ENCODE results near the gene ATXN7L1. TPM values are rescaled to one million over a fixed set of nuclear protein-coding genes. Genes with fewer than 3 reads are reported as not detected.

Gene ATXN7L1
- polyA plus RNA-seq, 1 of the 3 experiments (the other 2 are of a cell fraction), result 6.0 TPM

DNA sequence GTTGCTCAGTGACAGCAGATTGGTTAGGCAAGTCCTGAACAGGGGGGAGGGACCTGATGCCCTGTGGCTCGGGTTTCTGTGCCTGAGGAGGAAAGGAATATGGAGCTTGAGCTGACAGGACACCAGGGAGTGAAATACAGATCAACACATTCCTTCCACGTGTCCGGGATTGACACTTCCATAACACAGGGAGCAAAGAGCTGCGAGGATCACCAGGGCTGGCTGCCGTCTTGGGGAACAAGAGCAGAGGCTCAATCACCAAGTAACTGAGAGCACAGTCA, 258.4 kb downstream of the ATXN7L1 start (continued):
- TF ChIP-seq, protein P1, sequence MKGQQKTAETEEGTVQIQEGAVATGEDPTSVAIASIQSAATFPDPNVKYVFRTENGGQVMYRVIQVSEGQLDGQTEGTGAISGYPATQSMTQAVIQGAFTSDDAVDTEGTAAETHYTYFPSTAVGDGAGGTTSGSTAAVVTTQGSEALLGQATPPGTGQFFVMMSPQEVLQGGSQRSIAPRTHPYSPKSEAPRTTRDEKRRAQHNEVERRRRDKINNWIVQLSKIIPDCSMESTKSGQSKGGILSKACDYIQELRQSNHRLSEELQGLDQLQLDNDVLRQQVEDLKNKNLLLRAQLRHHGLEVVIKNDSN (IDR thresholded peaks at IDR 0.05; ENCODE audit: borderline replicate concordance, low read depth), result no peak
- TF ChIP-seq, protein P2, sequence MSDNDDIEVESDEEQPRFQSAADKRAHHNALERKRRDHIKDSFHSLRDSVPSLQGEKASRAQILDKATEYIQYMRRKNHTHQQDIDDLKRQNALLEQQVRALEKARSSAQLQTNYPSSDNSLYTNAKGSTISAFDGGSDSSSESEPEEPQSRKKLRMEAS (IDR thresholded peaks at IDR 0.05; ENCODE audit: low read depth), result no peak
- TF ChIP-seq CHD2 (IDR thresholded peaks at IDR 0.05; ENCODE audit: low read length, partially characterized antibody), result no peak
- TF ChIP-seq RXRA (IDR thresholded peaks at IDR 0.05; ENCODE audit: borderline replicate concordance, low read depth), result no peak
- TF ChIP-seq TCF12 (IDR thresholded peaks at IDR 0.05), result no peak

DNA sequence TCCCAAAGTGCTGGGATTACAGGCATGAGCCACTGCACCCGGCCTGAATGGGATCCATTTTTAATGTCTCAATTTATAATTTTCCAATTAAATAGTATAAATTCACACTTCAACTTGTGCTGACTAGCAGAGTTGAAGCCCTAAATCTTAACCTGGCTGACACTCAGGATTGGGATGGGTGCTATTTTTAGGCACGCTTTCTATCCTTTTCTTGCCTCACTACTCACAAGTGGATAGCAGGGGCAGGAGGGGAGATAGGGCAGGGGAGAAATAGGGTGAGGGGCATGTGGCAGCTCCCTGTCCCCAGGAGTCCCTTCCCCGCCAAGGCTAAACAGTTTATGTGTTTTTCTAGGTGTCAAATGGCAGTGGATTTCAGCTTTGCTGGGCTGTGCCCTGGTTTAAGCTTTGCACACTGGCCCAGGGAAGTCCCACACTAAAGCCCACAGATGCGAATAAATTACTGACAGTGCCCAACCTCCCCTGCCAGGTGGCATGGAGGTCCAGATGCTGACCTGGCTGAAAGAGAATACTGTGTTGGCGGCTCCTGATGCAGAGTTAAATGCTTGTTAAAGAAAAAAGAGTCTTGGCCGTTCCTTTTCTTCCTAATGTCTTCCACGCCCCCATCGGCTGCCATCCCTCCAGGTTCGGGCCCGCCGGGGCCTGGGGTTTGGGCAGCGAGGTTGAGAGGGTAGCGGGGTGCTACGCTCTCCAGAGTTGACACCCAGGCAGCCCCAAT, 259.0 kb downstream of the ATXN7L1 start:
- no peak for DNase-seq
- ChIA-PET POLR2A (no interaction called here), CTCF (interaction anchor here (1.1 to 1.7 kb wide), 3 partner anchors 9 to 28 kb away, joined by 3 to 4 read pairs (median 4); no protein-coding TSS in a partner anchor)
- H3K4me1 ChIP-seq (ENCODE audit: control insufficient read depth in 1 of 2, insufficient read depth in 2 of 2, low read depth in 1 of 2, low read length in 1 of 2), result peaks cover 0 to 18% of the 10 kb centered on the region in 2 experiments; a peak in 1 of 4 replicates
- H2AFZ ChIP-seq (ENCODE audit: low read depth), result no peak overlapping the region
- no peaks in the 10 kb centered on the region for H4K20me1 ChIP-seq (ENCODE audit: insufficient read depth)
- H3K79me2 ChIP-seq (ENCODE audit: insufficient read depth), result no peaks in the 10 kb centered on the region
- H3K9me2 ChIP-seq, result no peaks in the 10 kb centered on the region
- no peaks in the 10 kb centered on the region for H3F3A ChIP-seq (replicated peaks; ENCODE audit: insufficient read depth)
- H3K9ac ChIP-seq, result no peak overlapping the region
- peaks cover 3 to 14% of the 10 kb centered on the region in 2 experiments for H3K36me3 ChIP-seq (replicated peaks in 1 of 2; ENCODE audit: control insufficient read depth in 1 of 2, insufficient read depth in 2 of 2, low read length in 1 of 2)
- no peak for TF ChIP-seq EZH2phosphoT487 (IDR thresholded peaks at IDR 0.05; ENCODE audit: borderline replicate concordance, low read depth)
- no peak for TF ChIP-seq RFX5 (IDR thresholded peaks at IDR 0.05; ENCODE audit: low read length)
- TF ChIP-seq TEAD4 (IDR thresholded peaks at IDR 0.05; ENCODE audit: borderline replicate concordance, insufficient read depth), result no peak
- TF ChIP-seq, protein P1 (IDR thresholded peaks at IDR 0.05; ENCODE audit: borderline replicate concordance, low read depth), result no peak
- TF ChIP-seq, protein P3, sequence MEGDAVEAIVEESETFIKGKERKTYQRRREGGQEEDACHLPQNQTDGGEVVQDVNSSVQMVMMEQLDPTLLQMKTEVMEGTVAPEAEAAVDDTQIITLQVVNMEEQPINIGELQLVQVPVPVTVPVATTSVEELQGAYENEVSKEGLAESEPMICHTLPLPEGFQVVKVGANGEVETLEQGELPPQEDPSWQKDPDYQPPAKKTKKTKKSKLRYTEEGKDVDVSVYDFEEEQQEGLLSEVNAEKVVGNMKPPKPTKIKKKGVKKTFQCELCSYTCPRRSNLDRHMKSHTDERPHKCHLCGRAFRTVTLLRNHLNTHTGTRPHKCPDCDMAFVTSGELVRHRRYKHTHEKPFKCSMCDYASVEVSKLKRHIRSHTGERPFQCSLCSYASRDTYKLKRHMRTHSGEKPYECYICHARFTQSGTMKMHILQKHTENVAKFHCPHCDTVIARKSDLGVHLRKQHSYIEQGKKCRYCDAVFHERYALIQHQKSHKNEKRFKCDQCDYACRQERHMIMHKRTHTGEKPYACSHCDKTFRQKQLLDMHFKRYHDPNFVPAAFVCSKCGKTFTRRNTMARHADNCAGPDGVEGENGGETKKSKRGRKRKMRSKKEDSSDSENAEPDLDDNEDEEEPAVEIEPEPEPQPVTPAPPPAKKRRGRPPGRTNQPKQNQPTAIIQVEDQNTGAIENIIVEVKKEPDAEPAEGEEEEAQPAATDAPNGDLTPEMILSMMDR (IDR thresholded peaks at IDR 0.05), result no peak
- TF ChIP-seq, protein P2 (IDR thresholded peaks at IDR 0.05; ENCODE audit: low read depth), result no peak
- TF ChIP-seq GATA2 (CRISPR knock-in tag; IDR thresholded peaks at IDR 0.05), result no peak
- no peak for TF ChIP-seq CHD2 (IDR thresholded peaks at IDR 0.05; ENCODE audit: low read length, partially characterized antibody)
- no peak for TF ChIP-seq FOXM1 (IDR thresholded peaks at IDR 0.05; ENCODE audit: low read depth)
- no peak for TF ChIP-seq MEF2A (IDR thresholded peaks at IDR 0.05; ENCODE audit: borderline replicate concordance, low read depth)
- TF ChIP-seq RCOR1 (IDR thresholded peaks at IDR 0.05; ENCODE audit: low read length), result no peak
- TF ChIP-seq, protein P4, sequence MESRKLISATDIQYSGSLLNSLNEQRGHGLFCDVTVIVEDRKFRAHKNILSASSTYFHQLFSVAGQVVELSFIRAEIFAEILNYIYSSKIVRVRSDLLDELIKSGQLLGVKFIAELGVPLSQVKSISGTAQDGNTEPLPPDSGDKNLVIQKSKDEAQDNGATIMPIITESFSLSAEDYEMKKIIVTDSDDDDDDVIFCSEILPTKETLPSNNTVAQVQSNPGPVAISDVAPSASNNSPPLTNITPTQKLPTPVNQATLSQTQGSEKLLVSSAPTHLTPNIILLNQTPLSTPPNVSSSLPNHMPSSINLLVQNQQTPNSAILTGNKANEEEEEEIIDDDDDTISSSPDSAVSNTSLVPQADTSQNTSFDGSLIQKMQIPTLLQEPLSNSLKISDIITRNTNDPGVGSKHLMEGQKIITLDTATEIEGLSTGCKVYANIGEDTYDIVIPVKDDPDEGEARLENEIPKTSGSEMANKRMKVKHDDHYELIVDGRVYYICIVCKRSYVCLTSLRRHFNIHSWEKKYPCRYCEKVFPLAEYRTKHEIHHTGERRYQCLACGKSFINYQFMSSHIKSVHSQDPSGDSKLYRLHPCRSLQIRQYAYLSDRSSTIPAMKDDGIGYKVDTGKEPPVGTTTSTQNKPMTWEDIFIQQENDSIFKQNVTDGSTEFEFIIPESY (IDR thresholded peaks at IDR 0.05; ENCODE audit: borderline replicate concordance, low read depth), result no peak
- no peak for TF ChIP-seq ELF1 (IDR thresholded peaks at IDR 0.05)
- TF ChIP-seq, protein P5, sequence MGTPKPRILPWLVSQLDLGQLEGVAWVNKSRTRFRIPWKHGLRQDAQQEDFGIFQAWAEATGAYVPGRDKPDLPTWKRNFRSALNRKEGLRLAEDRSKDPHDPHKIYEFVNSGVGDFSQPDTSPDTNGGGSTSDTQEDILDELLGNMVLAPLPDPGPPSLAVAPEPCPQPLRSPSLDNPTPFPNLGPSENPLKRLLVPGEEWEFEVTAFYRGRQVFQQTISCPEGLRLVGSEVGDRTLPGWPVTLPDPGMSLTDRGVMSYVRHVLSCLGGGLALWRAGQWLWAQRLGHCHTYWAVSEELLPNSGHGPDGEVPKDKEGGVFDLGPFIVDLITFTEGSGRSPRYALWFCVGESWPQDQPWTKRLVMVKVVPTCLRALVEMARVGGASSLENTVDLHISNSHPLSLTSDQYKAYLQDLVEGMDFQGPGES (IDR thresholded peaks at IDR 0.05; ENCODE audit: low read depth, low read length), result no peak
- no peak for TF ChIP-seq FOXJ3 (CRISPR knock-in tag; IDR thresholded peaks at IDR 0.05)
- no peak for TF ChIP-seq POLR2AphosphoS5 (IDR thresholded peaks at IDR 0.05; ENCODE audit: low read depth, low read length)
- no peak for TF ChIP-seq GABPA (IDR thresholded peaks at IDR 0.05; ENCODE audit: low read depth)
- no peak for TF ChIP-seq YY1 (IDR thresholded peaks at IDR 0.05; ENCODE audit: low read depth)
- no peak for TF ChIP-seq NFIC (IDR thresholded peaks at IDR 0.05; ENCODE audit: borderline replicate concordance)
- H3K9me3 ChIP-seq, result no peaks in the 10 kb centered on the region
- no peaks in the 10 kb centered on the region for H3K27me3 ChIP-seq (ENCODE audit: insufficient read depth)
- 93% methylated on average over 14 of the region's 14 CpGs for WGBS (ENCODE audit: low lambda C conversion rate)
- H3K4me2 ChIP-seq, result no peak overlapping the region
- no peak overlapping the region for H3K27ac ChIP-seq (ENCODE audit: low read depth in 2 of 2, low read length in 1 of 2)
- H3K4me3 ChIP-seq (ENCODE audit: low read depth in 2 of 2, low read length in 1 of 2), result no peak overlapping the region

All from SK-N-SH (cell line).